Caco-2 (cell line): ENCODE data around the gene ZMYM4. TPM values are rescaled to one million over a fixed set of nuclear protein-coding genes. Genes with fewer than 3 reads are reported as not detected.

Source experiments
- BruUV-seq: library from RNA; stranded (reverse); fragments of 400-500 nt; replicated peaks from 2 replicates; lab custom pipeline; 2021; lab: Mats Ljungman, UMichigan
- CTCF ChIA-PET: fragments of 300-600 bp; sonication (Branson Sonifier 250); formaldehyde crosslinking; loops from one replicate; lab custom pipeline; 2022; ENCODE audit warnings: antibody characterized with exemption; lab: Charles Lee
- POLR2A ChIA-PET: fragments of 300-600 bp; sonication (Branson Sonifier 250); formaldehyde crosslinking; loops from one replicate; lab custom pipeline; 2022; ENCODE audit warnings: antibody characterized with exemption; lab: Charles Lee
- DNase-seq, 2 experiments: peaks; one replicate each; pipeline versions ENCODE4 v3.0.0 to v3.0.0-alpha.2; 2020 to 2022
- H3K27me3 ChIP-seq: replicated peaks from 2 replicates; pipeline ENCODE4 v1.6.0; 2011; ENCODE audit warnings: low read length; ENCODE audit not compliant: control insufficient read depth, insufficient read depth
- H3K36me3 ChIP-seq: 2 replicates; pipeline ENCODE4 v1.5.1; 2011; ENCODE audit warnings: low read length; ENCODE audit not compliant: control insufficient read depth, insufficient read depth
- H3K4me1 ChIP-seq: fragments of 250-450 bp; sonication (Bioruptor Pico); 2 replicates; pipeline ENCODE4 v1.5.1; 2020; ENCODE audit warnings: mild to moderate bottlenecking
- H3K4me3 ChIP-seq: 2 replicates; pipeline ENCODE4 v1.5.1; 2011; ENCODE audit warnings: low read depth, mild to moderate bottlenecking, control low read depth, low read length
- H3K9me3 ChIP-seq: fragments of 250-450 bp; sonication (Bioruptor Pico); 2 replicates; pipeline ENCODE4 v1.5.1; 2020; ENCODE audit warnings: mild to moderate bottlenecking, moderate library complexity
- H3K27ac Mint-ChIP-seq: one replicate; pipeline ENCODE4 v1.8.0; 2022; ENCODE audit warnings: mixed read lengths; ENCODE audit not compliant: unreplicated experiment
- H3K27me3 Mint-ChIP-seq: one replicate; pipeline ENCODE4 v1.8.0; 2022; ENCODE audit warnings: mixed read lengths; ENCODE audit not compliant: insufficient read depth, unreplicated experiment
- H3K36me3 Mint-ChIP-seq: one replicate; pipeline ENCODE4 v1.8.0; 2022; ENCODE audit warnings: mild to moderate bottlenecking, mixed read lengths; ENCODE audit not compliant: insufficient read depth, unreplicated experiment
- H3K4me1 Mint-ChIP-seq: one replicate; pipeline ENCODE4 v1.8.0; 2022; ENCODE audit warnings: low read depth, mixed read lengths; ENCODE audit not compliant: unreplicated experiment
- H3K4me3 Mint-ChIP-seq: one replicate; pipeline ENCODE4 v1.8.0; 2022; ENCODE audit warnings: mild to moderate bottlenecking, moderate library complexity, mixed read lengths; ENCODE audit not compliant: unreplicated experiment
- H3K9me3 Mint-ChIP-seq: one replicate; pipeline ENCODE4 v1.8.0; 2022; ENCODE audit warnings: mixed read lengths; ENCODE audit not compliant: unreplicated experiment
- CTCF ChIP-seq, 2 experiments: fragments of 200-600 bp in 1 of 2; IDR thresholded peaks; 1 replicate in 1 of 2; 2 replicates in 1 of 2; pipeline versions ENCODE4 v1.5.1 to v1.8.0; 2011 to 2022; ENCODE audit warnings: antibody characterized with exemption in 1 of 2, control low read depth in 1 of 2, inconsistent platforms in 1 of 2, low read depth in 1 of 2, low read length in 1 of 2, mild to moderate bottlenecking in 1 of 2, moderate library complexity in 1 of 2; ENCODE audit not compliant: insufficient read depth in 1 of 2, severe bottlenecking in 1 of 2, unreplicated experiment in 1 of 2
- intact Hi-C: fragments of 100-400 bp; cut with micrococcal nuclease; formaldehyde crosslinking; loops from one replicate; pipeline ENCODE4 v1.10.0; 2022; ENCODE audit not compliant: unreplicated experiment
- total RNA-seq: library from RNA; stranded (reverse); gene quantifications from 2 replicates; pipeline ENCODE4 v1.2.3, GENCODE V29; 2022

The ZMYM4 gene
- total RNA-seq, 1 experiment from 2014 or later, result 26.5 TPM

DNA sequence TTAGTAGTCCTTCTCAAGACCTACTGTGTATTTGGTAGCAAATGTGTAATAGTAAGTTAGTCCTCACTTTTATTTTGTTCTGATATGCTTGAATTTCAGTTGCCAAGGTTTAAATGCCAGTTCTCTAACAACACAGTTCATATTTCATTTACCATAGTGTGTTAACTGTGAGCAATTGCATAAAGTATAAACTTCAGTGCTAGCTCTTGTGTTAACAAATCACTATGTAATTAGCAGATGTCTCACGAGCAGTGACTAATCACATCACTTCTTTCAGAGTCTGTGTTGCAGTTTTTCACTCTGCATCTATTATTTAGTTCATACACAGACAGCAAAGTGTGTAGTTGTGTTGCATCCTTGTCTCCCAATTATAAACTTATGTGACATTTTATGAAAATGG, 47.8 kb downstream of the ZMYM4 start:
- ChIA-PET POLR2A (no interaction called here), CTCF (interaction anchor here (0.5 kb wide), 1 partner anchor 136 kb away, joined by 3 read pairs; no protein-coding TSS in a partner anchor)
- Histone ChIP-seq H3K4me3 (no peak overlapping the region), H3K36me3 (no peaks in the 10 kb centered on the region), H3K27me3 (no peaks in the 10 kb centered on the region), H3K4me1 (no peaks in the 10 kb centered on the region), H3K9me3 (no peaks in the 10 kb centered on the region)
- Mint-ChIP-seq H3K9me3 (no peaks in the 10 kb centered on the region), H3K27me3 (no peaks in the 10 kb centered on the region), H3K27ac (no peak overlapping the region), H3K4me3 (no peak overlapping the region), H3K36me3 (peaks cover 23% of the 10 kb centered on the region), H3K4me1 (no peaks in the 10 kb centered on the region)
- no peak for TF ChIP-seq CTCF (IDR thresholded peaks at IDR 0.05; ENCODE audit: insufficient read depth in 1 of 2, low read depth in 1 of 2, low read length in 1 of 2, severe bottlenecking in 1 of 2, unreplicated experiment in 1 of 2)
- intact Hi-C loops, result no loop called here
- no TSS peak for BruUV-seq
- no peak for DNase-seq

DNA sequence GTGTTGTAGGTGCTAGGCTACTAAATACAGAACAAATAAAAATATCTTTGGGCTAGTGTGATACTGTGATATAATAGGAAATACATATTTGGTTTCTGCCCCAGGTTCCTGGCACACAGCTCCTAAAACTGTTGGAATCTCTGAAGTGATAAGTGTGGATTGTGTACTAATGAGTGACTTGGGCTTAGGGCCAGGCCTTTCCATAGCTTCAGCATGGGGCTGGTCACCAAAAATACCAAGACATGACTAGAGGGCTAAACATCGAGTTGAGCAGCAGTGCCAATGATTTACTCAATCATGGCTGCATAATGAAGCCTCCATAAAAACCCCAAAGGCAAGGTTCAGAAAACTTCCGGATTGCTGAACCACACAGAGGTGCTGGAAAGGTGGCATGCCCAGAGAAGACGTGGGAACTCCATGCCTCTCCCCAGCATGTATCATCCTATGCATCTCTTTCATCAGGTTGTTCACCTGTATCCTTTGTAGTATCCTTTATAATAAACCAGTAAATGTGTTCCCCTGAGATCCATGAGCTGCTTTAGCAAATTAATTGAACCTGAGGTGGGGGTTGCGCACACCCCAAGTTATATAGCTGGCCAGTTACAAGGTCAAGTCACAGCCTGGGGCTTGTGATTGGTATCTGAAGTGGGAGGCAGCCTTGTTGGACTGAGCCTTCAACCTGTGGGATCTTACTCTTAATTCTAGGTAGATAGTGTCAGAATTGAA, 51.6 kb downstream of the ZMYM4 start:
- Mint-ChIP-seq H3K27me3 (no peaks in the 10 kb centered on the region), H3K4me1 (no peaks in the 10 kb centered on the region), H3K36me3 (peaks cover 25% of the 10 kb centered on the region), H3K27ac (no peak overlapping the region), H3K4me3 (no peak overlapping the region), H3K9me3 (no peaks in the 10 kb centered on the region)
- no peak for DNase-seq
- POLR2A ChIA-PET, result no interaction called here
- Histone ChIP-seq H3K4me3 (no peak overlapping the region), H3K4me1 (no peaks in the 10 kb centered on the region), H3K27me3 (no peaks in the 10 kb centered on the region), H3K9me3 (no peaks in the 10 kb centered on the region), H3K36me3 (no peaks in the 10 kb centered on the region)
- intact Hi-C loops, result no loop called here
- BruUV-seq, result no TSS peak
- TF ChIP-seq CTCF (IDR thresholded peaks at IDR 0.05; ENCODE audit: insufficient read depth in 1 of 2, low read depth in 1 of 2, low read length in 1 of 2, severe bottlenecking in 1 of 2, unreplicated experiment in 1 of 2), result no peak
- CTCF ChIA-PET, result no interaction called here

GRCh38 chr1:35320937-35321336, 52.4 kb downstream of the ZMYM4 start:
- DNase-seq, result no peak
- intact Hi-C loops, result no loop called here
- H3K4me1 Mint-ChIP-seq, result no peaks in the 10 kb centered on the region
- no peak overlapping the region for H3K27ac Mint-ChIP-seq
- POLR2A ChIA-PET, result no interaction called here
- H3K9me3 Mint-ChIP-seq, result no peaks in the 10 kb centered on the region
- no peak overlapping the region for H3K4me3 ChIP-seq
- CTCF ChIA-PET, result no interaction called here
- H3K4me1 ChIP-seq, result no peaks in the 10 kb centered on the region
- no peaks in the 10 kb centered on the region for H3K36me3 ChIP-seq
- no peaks in the 10 kb centered on the region for H3K27me3 Mint-ChIP-seq
- no peaks in the 10 kb centered on the region for H3K27me3 ChIP-seq
- BruUV-seq, result no TSS peak
- peaks cover 25% of the 10 kb centered on the region for H3K36me3 Mint-ChIP-seq
- H3K9me3 ChIP-seq, result no peaks in the 10 kb centered on the region
- no peak for TF ChIP-seq CTCF (IDR thresholded peaks at IDR 0.05; ENCODE audit: insufficient read depth in 1 of 2, low read depth in 1 of 2, low read length in 1 of 2, severe bottlenecking in 1 of 2, unreplicated experiment in 1 of 2)
- H3K4me3 Mint-ChIP-seq, result no peak overlapping the region
